ENCODE results near the gene ZBTB11. TPM values are rescaled to one million over a fixed set of nuclear protein-coding genes. Genes with fewer than 3 reads are reported as not detected.
"Not testable (repeated sequence)": the region's sequence is repeated elsewhere in the genome, so short reads cannot be mapped to it uniquely, and the experiment has no call there.

Gene ZBTB11
- total and polyA plus RNA-seq, 9 donors: 7.6 to 24.7 (median 18.3) TPM

GRCh38 chr3:101719604-101720185 is 42.8 kb upstream of the ZBTB11 start:
- Histone ChIP-seq H3K4me3 (no peak overlapping the region), H3K4me1 (ENCODE audit: insufficient read depth) (no peaks in the 10 kb centered on the region), H3K36me3 (no peaks in the 10 kb centered on the region), H3K9me3 (no peaks in the 10 kb centered on the region), H3K27ac (no peak overlapping the region), H3K27me3 (no peaks in the 10 kb centered on the region)
- intact Hi-C loops (cut with DNase I): no loop called here
- 93 to 97% (median 95%) methylated on average over 3 of the region's 3 CpGs for WGBS, 3 donors
- TF ChIP-seq, protein P1, sequence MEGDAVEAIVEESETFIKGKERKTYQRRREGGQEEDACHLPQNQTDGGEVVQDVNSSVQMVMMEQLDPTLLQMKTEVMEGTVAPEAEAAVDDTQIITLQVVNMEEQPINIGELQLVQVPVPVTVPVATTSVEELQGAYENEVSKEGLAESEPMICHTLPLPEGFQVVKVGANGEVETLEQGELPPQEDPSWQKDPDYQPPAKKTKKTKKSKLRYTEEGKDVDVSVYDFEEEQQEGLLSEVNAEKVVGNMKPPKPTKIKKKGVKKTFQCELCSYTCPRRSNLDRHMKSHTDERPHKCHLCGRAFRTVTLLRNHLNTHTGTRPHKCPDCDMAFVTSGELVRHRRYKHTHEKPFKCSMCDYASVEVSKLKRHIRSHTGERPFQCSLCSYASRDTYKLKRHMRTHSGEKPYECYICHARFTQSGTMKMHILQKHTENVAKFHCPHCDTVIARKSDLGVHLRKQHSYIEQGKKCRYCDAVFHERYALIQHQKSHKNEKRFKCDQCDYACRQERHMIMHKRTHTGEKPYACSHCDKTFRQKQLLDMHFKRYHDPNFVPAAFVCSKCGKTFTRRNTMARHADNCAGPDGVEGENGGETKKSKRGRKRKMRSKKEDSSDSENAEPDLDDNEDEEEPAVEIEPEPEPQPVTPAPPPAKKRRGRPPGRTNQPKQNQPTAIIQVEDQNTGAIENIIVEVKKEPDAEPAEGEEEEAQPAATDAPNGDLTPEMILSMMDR (IDR thresholded peaks at IDR 0.05): no peak
- no peak for TF ChIP-seq EP300 (IDR thresholded peaks at IDR 0.05)
- TF ChIP-seq POLR2A (IDR thresholded peaks at IDR 0.05): no peak
- no peak for DNase-seq

- Histone ChIP-seq H3K4me3 (no peak overlapping the region), H3K4me1 (ENCODE audit: insufficient read depth) (no peaks in the 10 kb centered on the region), H3K27me3 (no peaks in the 10 kb centered on the region), H3K9me3 (no peaks in the 10 kb centered on the region), H3K27ac (no peak overlapping the region), H3K36me3 (no peaks in the 10 kb centered on the region)
- 19 to 39% (median 34%) methylated on average over 1 of the region's 1 CpG for WGBS, 3 donors
- intact Hi-C loops (cut with DNase I): no loop called here
- no peak for DNase-seq
- TF ChIP-seq, protein P1 (IDR thresholded peaks at IDR 0.05): no peak
- TF ChIP-seq POLR2A (IDR thresholded peaks at IDR 0.05): no peak
- no peak for TF ChIP-seq EP300 (IDR thresholded peaks at IDR 0.05)
Measured at GRCh38 chr3:101718455-101718854, 41.5 kb upstream of the ZBTB11 start.

DNA sequence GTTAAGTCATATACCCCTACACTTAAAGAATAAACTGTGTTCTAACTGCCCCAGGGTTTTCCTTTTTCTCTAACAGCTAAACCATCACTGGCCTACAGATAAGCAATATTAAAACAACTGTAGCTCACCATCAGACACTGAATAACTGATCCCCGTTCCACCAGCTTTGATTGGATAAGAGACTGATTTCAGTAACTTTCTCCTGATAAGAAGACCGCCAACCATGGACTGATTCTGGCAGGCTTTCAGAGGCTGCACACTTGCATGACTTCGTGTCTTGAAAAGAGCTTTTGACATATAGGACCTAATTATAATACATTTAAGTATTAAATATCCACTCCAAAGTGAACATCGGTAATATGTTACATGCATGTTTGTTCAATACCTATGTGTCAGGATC is 32.2 kb upstream of the ZBTB11 start:
- TF ChIP-seq POLR2A (IDR thresholded peaks at IDR 0.05) (no peak), EP300 (IDR thresholded peaks at IDR 0.05) (no peak)
- TF ChIP-seq, protein P1 (IDR thresholded peaks at IDR 0.05): no peak
- 26 to 39% (median 35%) methylated on average over 4 of the region's 4 CpGs for WGBS, 3 donors
- intact Hi-C loops (cut with DNase I): no loop called here

DNA sequence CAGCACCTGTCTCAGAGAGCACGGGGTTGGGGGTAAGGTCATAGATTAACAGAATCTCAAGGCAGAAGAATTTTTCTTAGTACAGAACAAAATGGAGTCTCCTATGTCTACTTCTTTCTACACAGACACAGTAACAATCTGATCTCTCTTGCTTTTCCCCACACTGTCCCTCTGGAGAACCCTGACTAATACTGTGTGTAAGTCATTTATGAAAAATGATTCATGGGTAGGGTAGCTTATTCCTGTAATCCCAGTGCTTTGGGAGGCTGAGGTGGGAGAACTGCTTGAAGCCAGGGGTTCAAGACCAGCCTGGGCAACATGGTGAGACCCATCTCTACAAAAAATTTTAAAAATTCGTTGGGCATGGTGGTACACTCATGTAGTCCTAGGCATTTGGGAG is 27.7 kb upstream of the ZBTB11 start:
- H3K27me3 ChIP-seq; H3K27ac ChIP-seq; DNase-seq; intact Hi-C loops (cut with DNase I); H3K4me3 ChIP-seq; H3K4me1 ChIP-seq (ENCODE audit: insufficient read depth); H3K36me3 ChIP-seq; H3K9me3 ChIP-seq: not testable (repeated sequence)
- WGBS, 3 donors: 45 to 68% (median 59%) methylated on average over 2 of the region's 2 CpGs

More for the DNA sequence above, 32.2 kb upstream of the ZBTB11 start:
- Histone ChIP-seq H3K9me3 (no peaks in the 10 kb centered on the region), H3K4me3 (no peak overlapping the region), H3K27ac (no peak overlapping the region), H3K4me1 (ENCODE audit: insufficient read depth) (no peaks in the 10 kb centered on the region), H3K27me3 (no peaks in the 10 kb centered on the region), H3K36me3 (no peaks in the 10 kb centered on the region)
- DNase-seq: no peak

DNA sequence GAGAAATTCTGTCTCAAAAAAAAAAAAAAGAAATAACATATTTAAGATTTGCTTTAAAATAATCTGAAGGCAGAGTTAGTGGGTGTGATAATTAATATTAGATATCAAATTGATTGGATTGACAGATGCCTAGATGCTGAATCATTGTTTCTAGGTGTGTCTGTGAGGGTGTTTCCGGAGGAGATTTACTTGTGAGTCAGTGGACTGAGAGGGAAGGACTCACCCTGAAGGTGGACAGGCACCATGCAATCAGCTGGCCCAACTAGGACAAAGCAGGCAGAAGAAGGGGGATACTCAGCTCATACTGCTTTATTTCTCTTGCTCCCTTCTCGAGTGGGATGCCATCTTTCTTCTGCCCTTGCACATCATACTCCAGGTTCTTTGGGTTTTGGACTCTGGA is 26.2 kb upstream of the ZBTB11 start:
- Histone ChIP-seq H3K4me1 (ENCODE audit: insufficient read depth) (no peaks in the 10 kb centered on the region), H3K27ac (no peak overlapping the region), H3K27me3 (no peaks in the 10 kb centered on the region), H3K9me3 (no peaks in the 10 kb centered on the region), H3K4me3 (no peak overlapping the region), H3K36me3 (no peaks in the 10 kb centered on the region)
- no peak for DNase-seq
- intact Hi-C loops (cut with DNase I): no loop called here
- WGBS, 3 donors: 75 to 78% (median 77%) methylated on average over 2 of the region's 2 CpGs
- TF ChIP-seq EP300 (IDR thresholded peaks at IDR 0.05) (no peak), POLR2A (IDR thresholded peaks at IDR 0.05) (no peak)
- TF ChIP-seq, protein P1 (IDR thresholded peaks at IDR 0.05): no peak
